ENCODE data around the gene CCDC85B. TPM values are rescaled to one million over a fixed set of nuclear protein-coding genes. Genes with fewer than 3 reads are reported as not detected.
A peak's percentile ranks its signal among the peaks of the same experiment; 100 is the strongest.

The CCDC85B gene
- total RNA-seq, 2 donors from 2014 or later: 115 to 172 TPM

DNA sequence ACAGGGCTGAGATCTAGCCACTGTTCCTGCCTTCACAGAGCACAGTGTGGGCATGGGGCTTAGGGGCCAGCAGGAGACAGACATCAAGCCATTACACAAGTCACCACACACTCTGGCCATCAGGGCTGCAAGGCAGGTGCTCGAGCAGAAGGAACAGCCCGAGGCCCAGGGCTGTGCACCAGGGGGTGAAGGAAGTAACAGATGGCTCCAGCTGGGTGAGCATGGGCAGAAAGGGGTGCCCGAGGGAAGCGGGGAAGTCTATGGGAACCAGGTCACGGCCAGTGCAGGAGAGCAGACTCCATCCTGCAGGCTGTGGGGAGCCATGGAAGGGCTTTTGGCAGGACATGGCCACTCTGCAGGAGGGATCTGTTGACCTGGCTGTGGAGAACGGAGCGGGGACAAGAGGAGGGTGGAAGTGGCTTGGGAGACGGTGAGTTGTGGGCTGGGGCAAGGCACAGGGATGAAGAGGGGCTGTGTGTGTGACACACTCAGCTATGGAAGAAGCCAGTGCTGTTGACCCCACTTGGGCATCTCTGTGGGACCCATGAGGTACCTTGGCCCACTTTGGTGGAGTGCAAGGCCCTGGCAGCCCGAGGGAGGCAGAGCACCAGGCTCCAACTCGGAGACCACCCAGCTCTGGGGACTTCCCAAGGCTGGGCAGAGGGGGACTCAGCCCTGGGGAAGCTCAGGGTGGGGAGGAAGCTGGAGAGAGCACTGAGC lies 24.8 kb downstream of the CCDC85B start:
- Histone ChIP-seq H3K36me3 (no peaks in the 10 kb centered on the region), H3K4me1 (peaks cover 0 to 56% of the 10 kb centered on the region in 2 donors), H3K4me3 (peak overlapping the region in 1 of 2 donors; percentile 19), H3K27me3 (no peaks in the 10 kb centered on the region), H3K27ac (peak overlapping the region; percentile 93 to 97), H3K9me3 (no peaks in the 10 kb centered on the region)
- TF ChIP-seq, protein P1, sequence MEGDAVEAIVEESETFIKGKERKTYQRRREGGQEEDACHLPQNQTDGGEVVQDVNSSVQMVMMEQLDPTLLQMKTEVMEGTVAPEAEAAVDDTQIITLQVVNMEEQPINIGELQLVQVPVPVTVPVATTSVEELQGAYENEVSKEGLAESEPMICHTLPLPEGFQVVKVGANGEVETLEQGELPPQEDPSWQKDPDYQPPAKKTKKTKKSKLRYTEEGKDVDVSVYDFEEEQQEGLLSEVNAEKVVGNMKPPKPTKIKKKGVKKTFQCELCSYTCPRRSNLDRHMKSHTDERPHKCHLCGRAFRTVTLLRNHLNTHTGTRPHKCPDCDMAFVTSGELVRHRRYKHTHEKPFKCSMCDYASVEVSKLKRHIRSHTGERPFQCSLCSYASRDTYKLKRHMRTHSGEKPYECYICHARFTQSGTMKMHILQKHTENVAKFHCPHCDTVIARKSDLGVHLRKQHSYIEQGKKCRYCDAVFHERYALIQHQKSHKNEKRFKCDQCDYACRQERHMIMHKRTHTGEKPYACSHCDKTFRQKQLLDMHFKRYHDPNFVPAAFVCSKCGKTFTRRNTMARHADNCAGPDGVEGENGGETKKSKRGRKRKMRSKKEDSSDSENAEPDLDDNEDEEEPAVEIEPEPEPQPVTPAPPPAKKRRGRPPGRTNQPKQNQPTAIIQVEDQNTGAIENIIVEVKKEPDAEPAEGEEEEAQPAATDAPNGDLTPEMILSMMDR (IDR thresholded peaks at IDR 0.05): no peak
- no peak for DNase-seq (ENCODE audit: low spot score)

DNA sequence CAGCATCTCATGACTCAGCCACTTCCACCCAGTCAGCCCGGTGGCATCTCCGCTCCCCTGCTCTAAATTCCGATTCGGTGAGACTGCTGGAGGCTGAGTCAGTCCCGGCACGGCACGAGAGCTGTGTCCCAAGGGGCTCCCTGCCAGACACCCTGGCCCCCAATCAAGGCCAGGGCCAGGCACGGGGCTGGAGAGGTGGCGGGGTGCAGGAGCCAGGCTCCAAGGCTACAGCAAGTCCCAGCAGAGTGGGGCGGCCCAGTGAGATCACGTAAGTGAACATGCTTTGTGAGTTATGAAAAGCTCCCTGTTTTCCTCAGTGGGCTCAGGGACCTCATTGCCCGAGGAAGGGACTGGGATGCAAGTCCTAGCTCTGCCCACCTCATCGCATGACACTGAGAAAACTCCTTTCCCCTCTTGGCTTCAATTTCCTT lies 25.4 kb downstream of the CCDC85B start:
- Histone ChIP-seq H3K36me3 (no peaks in the 10 kb centered on the region), H3K4me3 (peak overlapping the region in 1 of 2 donors; percentile 19), H3K9me3 (no peaks in the 10 kb centered on the region), H3K27me3 (no peaks in the 10 kb centered on the region), H3K4me1 (peaks cover 0 to 62% of the 10 kb centered on the region in 2 donors), H3K27ac (peak overlapping the region; percentile 93 to 97)
- TF ChIP-seq, protein P1 (IDR thresholded peaks at IDR 0.05): no peak
- peak; percentile 96 for DNase-seq (ENCODE audit: low spot score)

GRCh38 chr11:65916391-65916790 lies 25.9 kb downstream of the CCDC85B start:
- H3K4me3 ChIP-seq: no peak overlapping the region
- peaks cover 0 to 63% of the 10 kb centered on the region in 2 donors for H3K4me1 ChIP-seq
- H3K9me3 ChIP-seq: no peaks in the 10 kb centered on the region
- TF ChIP-seq, protein P1 (IDR thresholded peaks at IDR 0.05): no peak
- no peak for DNase-seq (ENCODE audit: low spot score)
- H3K36me3 ChIP-seq: no peaks in the 10 kb centered on the region
- H3K27ac ChIP-seq: peak overlapping the region; percentile 93 to 97
- no peaks in the 10 kb centered on the region for H3K27me3 ChIP-seq

DNA sequence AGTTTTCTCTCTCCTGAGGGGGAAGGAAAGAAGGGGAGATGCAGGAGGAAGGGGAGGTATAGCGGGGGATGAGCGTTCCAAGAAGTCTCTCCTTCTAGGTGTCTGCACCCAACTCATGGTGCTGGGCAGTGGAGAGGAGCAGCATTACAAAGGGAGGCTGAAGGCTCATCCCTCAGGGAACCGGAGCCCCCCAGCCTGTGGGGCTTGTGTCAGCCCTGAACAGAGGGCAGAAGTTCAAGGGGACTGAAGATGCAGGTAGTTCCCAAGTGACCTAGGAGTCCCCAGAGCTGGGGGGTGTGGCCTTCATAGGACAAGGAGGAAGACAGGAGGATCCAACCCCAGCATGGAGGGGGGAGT lies 26.6 kb downstream of the CCDC85B start:
- no peak for DNase-seq (ENCODE audit: low spot score)
- H3K27ac ChIP-seq: peak overlapping the region; percentile 93 to 97
- H3K4me1 ChIP-seq: peaks cover 0 to 56% of the 10 kb centered on the region in 2 donors
- TF ChIP-seq, protein P1 (IDR thresholded peaks at IDR 0.05): no peak
- no peaks in the 10 kb centered on the region for H3K27me3 ChIP-seq
- no peaks in the 10 kb centered on the region for H3K9me3 ChIP-seq
- peaks cover under 1% of the 10 kb centered on the region for H3K36me3 ChIP-seq
- H3K4me3 ChIP-seq: peak overlapping the region in 1 of 2 donors; percentile 98

DNA sequence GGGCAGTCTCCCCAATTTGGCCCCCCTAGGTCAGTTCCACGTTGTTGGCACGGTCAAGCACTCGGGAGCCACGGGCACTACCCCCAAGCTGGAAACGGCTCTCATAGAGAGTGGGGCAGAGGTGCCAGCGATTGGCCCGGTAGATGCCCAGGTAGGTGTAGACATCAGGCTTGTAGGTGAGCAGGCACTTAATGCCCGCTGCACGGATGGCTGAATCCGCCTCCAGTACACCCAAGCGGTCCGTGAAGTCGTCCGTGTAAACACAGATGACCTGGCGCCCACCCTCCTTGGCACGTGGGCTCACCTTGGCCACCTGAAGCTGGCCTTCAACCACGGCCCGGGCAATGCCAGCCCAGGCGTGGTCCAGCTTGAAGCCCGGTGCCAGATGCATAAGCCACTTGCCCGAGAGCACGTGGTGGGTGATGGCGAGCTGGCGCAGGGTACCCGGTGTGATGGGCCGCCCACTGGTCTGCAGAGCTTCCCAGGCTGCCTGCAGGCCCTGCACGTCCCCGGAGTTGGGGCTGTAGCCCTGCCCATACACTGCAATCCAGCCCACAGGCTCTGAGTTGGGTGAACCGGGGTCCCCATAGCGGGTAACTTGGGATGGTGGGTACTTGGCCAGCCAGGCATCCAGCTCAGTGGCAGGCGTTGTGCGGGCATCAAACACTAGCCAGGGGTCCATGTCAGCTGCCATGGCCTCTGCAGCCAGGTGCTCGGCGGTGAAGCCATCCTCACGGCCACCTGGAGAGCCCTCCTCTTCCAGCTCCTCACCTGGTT lies 27.1 kb downstream of the CCDC85B start:
- peak overlapping the region; percentile 93 to 97 for H3K27ac ChIP-seq
- TF ChIP-seq, protein P1 (IDR thresholded peaks at IDR 0.05): no peak
- H3K4me1 ChIP-seq: peaks cover 0 to 53% of the 10 kb centered on the region in 2 donors
- H3K36me3 ChIP-seq: peaks cover 6% of the 10 kb centered on the region
- no peaks in the 10 kb centered on the region for H3K9me3 ChIP-seq
- H3K27me3 ChIP-seq: no peaks in the 10 kb centered on the region
- no peak for DNase-seq (ENCODE audit: low spot score)
- peak overlapping the region; percentile 98 to 99 for H3K4me3 ChIP-seq
